ENCODE data around the gene CAMK1D.
"Not testable (repeated sequence)": the region's sequence is repeated elsewhere in the genome, so short reads cannot be mapped to it uniquely, and the experiment has no call there.

The CAMK1D gene

GRCh38 chr10:12327074-12327473 lies 22.3 kb upstream of the CAMK1D start:
- Histone ChIP-seq H3K4me1 (ENCODE audit: insufficient read depth, low read length) (no peaks in the 10 kb centered on the region), H3K9ac (ENCODE audit: low read length) (no peak overlapping the region), H3K27ac (ENCODE audit: low read depth, low read length) (no peak overlapping the region), H3K9me3 (ENCODE audit: low read length) (no peaks in the 10 kb centered on the region), H3K36me3 (ENCODE audit: insufficient read depth, low read length) (no peaks in the 10 kb centered on the region), H3K4me3 (ENCODE audit: low read depth in 1 of 2, low read length in 2 of 2) (no peak overlapping the region), H3K27me3 (ENCODE audit: control insufficient read depth in 1 of 2, insufficient read depth in 2 of 2, low read length in 2 of 2) (no peaks in the 10 kb centered on the region)

GRCh38 chr10:12327476-12327875 lies 21.9 kb upstream of the CAMK1D start:
- H3K36me3 ChIP-seq (ENCODE audit: insufficient read depth, low read length), result no peaks in the 10 kb centered on the region
- H3K27ac ChIP-seq (ENCODE audit: low read depth, low read length), result no peak overlapping the region
- no peak overlapping the region for H3K4me3 ChIP-seq (ENCODE audit: low read depth in 1 of 2, low read length in 2 of 2)
- H3K9me3 ChIP-seq (ENCODE audit: low read length), result no peaks in the 10 kb centered on the region
- H3K27me3 ChIP-seq (ENCODE audit: control insufficient read depth in 1 of 2, insufficient read depth in 2 of 2, low read length in 2 of 2), result no peaks in the 10 kb centered on the region
- no peaks in the 10 kb centered on the region for H3K4me1 ChIP-seq (ENCODE audit: insufficient read depth, low read length)
- no peak overlapping the region for H3K9ac ChIP-seq (ENCODE audit: low read length)

- not testable (repeated sequence) for H3K36me3 ChIP-seq (ENCODE audit: insufficient read depth, low read length); H3K4me3 ChIP-seq (ENCODE audit: low read depth in 1 of 2, low read length in 2 of 2); H3K4me1 ChIP-seq (ENCODE audit: insufficient read depth, low read length); H3K9me3 ChIP-seq (ENCODE audit: low read length); H3K27ac ChIP-seq (ENCODE audit: low read depth, low read length); H3K9ac ChIP-seq (ENCODE audit: low read length); H3K27me3 ChIP-seq (ENCODE audit: control insufficient read depth in 1 of 2, insufficient read depth in 2 of 2, low read length in 2 of 2)
Observed at GRCh38 chr10:12328312-12328711, 21.0 kb upstream of the CAMK1D start.

GRCh38 chr10:12332572-12333379 lies 16.6 kb upstream of the CAMK1D start:
- H3K4me1 ChIP-seq (ENCODE audit: insufficient read depth, low read length), result peaks cover 17% of the 10 kb centered on the region
- H3K9me3 ChIP-seq (ENCODE audit: low read length), result no peaks in the 10 kb centered on the region
- peak overlapping the region; percentile 38 for H3K27ac ChIP-seq (ENCODE audit: low read depth, low read length)
- peak overlapping the region in 1 of 2 donors; percentile 37 for H3K4me3 ChIP-seq (ENCODE audit: low read depth in 1 of 2, low read length in 2 of 2)
- H3K9ac ChIP-seq (ENCODE audit: low read length), result no peak overlapping the region
- H3K36me3 ChIP-seq (ENCODE audit: insufficient read depth, low read length), result no peaks in the 10 kb centered on the region
- no peaks in the 10 kb centered on the region for H3K27me3 ChIP-seq (ENCODE audit: control insufficient read depth in 1 of 2, insufficient read depth in 2 of 2, low read length in 2 of 2)

- Histone ChIP-seq H3K9ac (ENCODE audit: low read length) (no peak overlapping the region), H3K4me3 (ENCODE audit: low read depth in 1 of 2, low read length in 2 of 2) (peak overlapping the region in 1 of 2 donors; percentile 37), H3K27ac (ENCODE audit: low read depth, low read length) (peak overlapping the region; percentile 38), H3K27me3 (ENCODE audit: control insufficient read depth in 1 of 2, insufficient read depth in 2 of 2, low read length in 2 of 2) (no peaks in the 10 kb centered on the region), H3K9me3 (ENCODE audit: low read length) (no peaks in the 10 kb centered on the region), H3K4me1 (ENCODE audit: insufficient read depth, low read length) (peaks cover 17% of the 10 kb centered on the region), H3K36me3 (ENCODE audit: insufficient read depth, low read length) (no peaks in the 10 kb centered on the region)
Observed at GRCh38 chr10:12333380-12334185, 15.8 kb upstream of the CAMK1D start.

GRCh38 chr10:12334186-12334530 lies 15.2 kb upstream of the CAMK1D start:
- Histone ChIP-seq H3K27me3 (ENCODE audit: control insufficient read depth in 1 of 2, insufficient read depth in 2 of 2, low read length in 2 of 2) (no peaks in the 10 kb centered on the region), H3K9me3 (ENCODE audit: low read length) (no peaks in the 10 kb centered on the region), H3K27ac (ENCODE audit: low read depth, low read length) (peak overlapping the region; percentile 38), H3K4me3 (ENCODE audit: low read depth in 1 of 2, low read length in 2 of 2) (no peak overlapping the region), H3K4me1 (ENCODE audit: insufficient read depth, low read length) (peaks cover 17% of the 10 kb centered on the region), H3K9ac (ENCODE audit: low read length) (no peak overlapping the region), H3K36me3 (ENCODE audit: insufficient read depth, low read length) (no peaks in the 10 kb centered on the region)

GRCh38 chr10:12335169-12335568 lies 14.2 kb upstream of the CAMK1D start:
- not testable (repeated sequence) for H3K36me3 ChIP-seq (ENCODE audit: insufficient read depth, low read length); H3K4me3 ChIP-seq (ENCODE audit: low read depth in 1 of 2, low read length in 2 of 2); H3K27ac ChIP-seq (ENCODE audit: low read depth, low read length); H3K27me3 ChIP-seq (ENCODE audit: control insufficient read depth in 1 of 2, insufficient read depth in 2 of 2, low read length in 2 of 2); H3K9ac ChIP-seq (ENCODE audit: low read length); H3K9me3 ChIP-seq (ENCODE audit: low read length)
- peaks cover 17% of the 10 kb centered on the region for H3K4me1 ChIP-seq (ENCODE audit: insufficient read depth, low read length)

- H3K27ac ChIP-seq (ENCODE audit: low read depth, low read length), result no peak overlapping the region
- no peaks in the 10 kb centered on the region for H3K36me3 ChIP-seq (ENCODE audit: insufficient read depth, low read length)
- H3K4me3 ChIP-seq (ENCODE audit: low read depth in 1 of 2, low read length in 2 of 2), result no peak overlapping the region
- H3K9me3 ChIP-seq (ENCODE audit: low read length), result no peaks in the 10 kb centered on the region
- H3K4me1 ChIP-seq (ENCODE audit: insufficient read depth, low read length), result peaks cover 15% of the 10 kb centered on the region
- H3K27me3 ChIP-seq (ENCODE audit: control insufficient read depth in 1 of 2, insufficient read depth in 2 of 2, low read length in 2 of 2), result no peaks in the 10 kb centered on the region
- no peak overlapping the region for H3K9ac ChIP-seq (ENCODE audit: low read length)
Observed at GRCh38 chr10:12337453-12338372, 11.6 kb upstream of the CAMK1D start.

GRCh38 chr10:12338981-12339380 lies 10.4 kb upstream of the CAMK1D start:
- no peaks in the 10 kb centered on the region for H3K9me3 ChIP-seq (ENCODE audit: low read length)
- H3K36me3 ChIP-seq (ENCODE audit: insufficient read depth, low read length), result no peaks in the 10 kb centered on the region
- no peak overlapping the region for H3K4me3 ChIP-seq (ENCODE audit: low read depth in 1 of 2, low read length in 2 of 2)
- peaks cover 2% of the 10 kb centered on the region for H3K4me1 ChIP-seq (ENCODE audit: insufficient read depth, low read length)
- no peaks in the 10 kb centered on the region for H3K27me3 ChIP-seq (ENCODE audit: control insufficient read depth in 1 of 2, insufficient read depth in 2 of 2, low read length in 2 of 2)
- no peak overlapping the region for H3K27ac ChIP-seq (ENCODE audit: low read depth, low read length)
- no peak overlapping the region for H3K9ac ChIP-seq (ENCODE audit: low read length)

GRCh38 chr10:12340371-12340770 lies 9.0 kb upstream of the CAMK1D start:
- H3K9me3 ChIP-seq (ENCODE audit: low read length), result no peaks in the 10 kb centered on the region

GRCh38 chr10:12340937-12341336 lies 8.4 kb upstream of the CAMK1D start:
- Histone ChIP-seq H3K9ac (ENCODE audit: low read length) (no peak overlapping the region), H3K9me3 (ENCODE audit: low read length) (no peaks in the 10 kb centered on the region), H3K27ac (ENCODE audit: low read depth, low read length) (no peak overlapping the region), H3K27me3 (ENCODE audit: control insufficient read depth in 1 of 2, insufficient read depth in 2 of 2, low read length in 2 of 2) (no peaks in the 10 kb centered on the region), H3K4me3 (ENCODE audit: low read depth in 1 of 2, low read length in 2 of 2) (no peak overlapping the region), H3K36me3 (ENCODE audit: insufficient read depth, low read length) (no peaks in the 10 kb centered on the region), H3K4me1 (ENCODE audit: insufficient read depth, low read length) (no peaks in the 10 kb centered on the region)

More at GRCh38 chr10:12340371-12340770, 9.0 kb upstream of the CAMK1D start:
- Histone ChIP-seq H3K27me3 (ENCODE audit: control insufficient read depth in 1 of 2, insufficient read depth in 2 of 2, low read length in 2 of 2) (no peaks in the 10 kb centered on the region), H3K4me3 (ENCODE audit: low read depth in 1 of 2, low read length in 2 of 2) (no peak overlapping the region), H3K36me3 (ENCODE audit: insufficient read depth, low read length) (no peaks in the 10 kb centered on the region), H3K9ac (ENCODE audit: low read length) (no peak overlapping the region), H3K27ac (ENCODE audit: low read depth, low read length) (no peak overlapping the region), H3K4me1 (ENCODE audit: insufficient read depth, low read length) (no peaks in the 10 kb centered on the region)

Measured in muscle layer of colon (tissue), 2 donors.